ENCODE results near the gene WDFY1.

Gene WDFY1

GRCh38 chr2:223930103-223930976 is 14.8 kb downstream of the WDFY1 start:
- no peak for DNase-seq (ENCODE audit: low spot score)

DNA sequence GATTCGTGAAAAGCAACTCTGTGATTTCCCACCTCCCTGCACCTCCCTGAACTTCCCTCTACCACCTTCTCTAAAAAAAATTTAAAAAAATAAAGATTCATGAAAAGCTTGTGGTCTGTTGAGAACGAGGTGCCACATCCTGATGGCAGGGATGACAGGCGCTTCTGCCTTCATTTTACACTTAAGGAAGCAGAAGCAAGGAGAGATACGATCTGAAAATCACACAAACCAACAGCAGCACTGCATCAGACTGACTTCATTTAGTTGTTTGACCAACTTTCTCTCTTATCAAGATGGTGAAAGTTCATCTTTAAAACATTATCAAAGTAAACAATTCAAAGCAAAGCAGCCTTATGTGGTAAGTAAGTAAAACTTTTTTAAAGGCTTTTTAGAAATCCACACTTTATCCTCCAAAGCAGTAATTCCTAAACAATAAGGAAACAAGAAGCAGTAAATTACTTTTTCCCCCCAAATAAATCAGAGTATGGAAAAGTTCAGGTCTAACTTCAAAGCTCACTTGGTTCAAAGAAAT is 15.5 kb downstream of the WDFY1 start:
- DNase-seq (ENCODE audit: low spot score): no peak

DNA sequence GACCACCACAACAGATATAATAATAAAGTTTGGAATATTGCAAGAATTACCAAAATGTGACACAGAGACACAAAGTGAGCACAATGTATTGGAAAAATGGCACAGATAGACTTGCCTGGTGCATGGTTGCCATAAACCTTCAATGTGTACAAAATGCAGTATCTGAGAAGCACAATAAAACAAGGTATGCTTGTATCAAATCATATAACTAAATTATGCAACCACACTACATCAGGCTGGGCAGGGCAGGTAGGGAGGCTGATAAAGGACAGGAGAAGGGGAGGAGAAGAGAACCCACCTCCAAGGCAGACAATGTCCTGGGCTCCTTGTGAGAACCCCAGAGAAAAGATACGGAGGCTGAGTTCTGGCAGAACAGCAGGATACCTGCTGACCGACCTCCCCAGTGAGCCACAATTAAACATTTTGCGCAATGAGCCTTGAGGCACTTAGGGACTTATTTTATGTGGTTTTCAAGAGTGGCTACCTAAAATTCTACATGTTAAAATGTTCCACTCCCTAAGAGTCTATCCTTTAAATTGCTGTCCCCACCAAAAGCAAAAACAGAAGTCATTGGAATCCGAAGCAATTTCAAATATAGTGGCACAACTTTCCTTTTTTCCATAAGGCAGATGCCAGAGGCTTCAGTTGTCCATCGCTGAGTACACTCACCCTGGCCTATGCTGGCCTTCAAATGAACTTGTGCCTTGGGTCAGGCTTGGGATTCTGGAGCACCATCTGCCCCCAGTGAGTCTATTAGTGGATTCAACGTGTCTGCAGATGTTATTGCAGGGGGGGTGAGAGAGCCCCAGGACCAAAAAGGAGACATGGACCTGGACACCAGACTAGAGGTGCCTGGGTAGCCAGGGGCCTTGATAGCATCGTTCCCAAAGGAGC is 16.8 kb downstream of the WDFY1 start:
- no peak for DNase-seq (ENCODE audit: low spot score)

DNA sequence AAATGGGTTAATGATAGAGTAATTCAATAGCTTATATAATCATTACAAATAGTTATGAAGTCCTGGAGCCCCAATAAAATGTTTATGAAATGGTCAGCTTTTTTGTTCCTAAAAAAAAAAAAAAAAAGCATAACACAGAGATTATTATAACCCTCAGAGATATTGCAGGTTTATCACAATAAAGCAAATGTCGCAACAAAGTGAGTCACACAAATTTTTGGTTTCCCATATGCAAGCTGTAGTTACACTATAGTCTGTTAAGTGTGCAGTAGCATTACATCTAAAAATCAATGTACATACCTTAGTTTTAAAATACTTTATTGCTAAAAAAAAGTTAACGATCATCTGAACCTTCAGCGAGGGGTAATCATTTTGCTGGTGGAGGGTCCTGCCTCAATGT is 20.0 kb downstream of the WDFY1 start:
- DNase-seq (ENCODE audit: low spot score): no peak

GRCh38 chr2:223923976-223924375 is 21.2 kb downstream of the WDFY1 start:
- no peak for DNase-seq (ENCODE audit: low spot score)

DNA sequence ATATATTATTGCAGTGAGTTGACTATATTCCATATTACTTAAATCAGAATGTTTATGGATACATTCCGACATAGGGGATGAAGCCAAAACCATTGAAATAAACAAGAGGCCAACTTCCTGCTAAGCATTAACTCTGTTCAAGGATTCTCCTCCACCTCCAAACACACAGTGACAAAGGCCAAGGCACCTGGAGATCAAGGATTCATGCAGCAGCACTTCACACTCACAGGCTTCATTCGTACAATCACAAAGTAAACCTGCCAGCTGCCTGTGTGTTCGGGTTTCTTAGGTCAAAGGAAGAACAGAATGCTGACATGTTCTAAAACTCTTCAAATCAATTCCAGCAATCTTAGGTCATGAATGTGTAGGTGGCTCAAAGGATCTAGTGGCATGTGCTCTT is 22.8 kb downstream of the WDFY1 start:
- DNase-seq (ENCODE audit: low spot score): no peak

DNA sequence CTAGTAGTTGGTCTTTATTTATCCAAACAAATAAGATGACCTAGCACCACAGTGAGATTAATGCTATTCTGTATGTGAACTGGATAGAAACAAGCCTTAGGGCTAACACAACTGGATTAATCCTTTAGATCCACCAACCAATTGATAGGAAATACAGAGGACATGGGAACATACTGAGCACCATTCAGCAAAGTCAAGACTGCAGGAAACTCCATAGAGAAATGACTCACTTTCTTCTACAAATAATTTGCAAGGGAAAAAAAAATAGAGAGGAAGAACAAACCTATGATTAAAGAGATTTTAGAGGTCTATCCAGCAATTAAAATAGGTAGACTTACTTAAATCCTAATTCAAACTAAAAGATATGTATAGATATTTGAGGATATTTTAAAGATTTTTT is 23.9 kb downstream of the WDFY1 start:
- DNase-seq (ENCODE audit: low spot score): no peak

GRCh38 chr2:223920109-223920508 is 25.0 kb downstream of the WDFY1 start:
- DNase-seq (ENCODE audit: low spot score): no peak

DNA sequence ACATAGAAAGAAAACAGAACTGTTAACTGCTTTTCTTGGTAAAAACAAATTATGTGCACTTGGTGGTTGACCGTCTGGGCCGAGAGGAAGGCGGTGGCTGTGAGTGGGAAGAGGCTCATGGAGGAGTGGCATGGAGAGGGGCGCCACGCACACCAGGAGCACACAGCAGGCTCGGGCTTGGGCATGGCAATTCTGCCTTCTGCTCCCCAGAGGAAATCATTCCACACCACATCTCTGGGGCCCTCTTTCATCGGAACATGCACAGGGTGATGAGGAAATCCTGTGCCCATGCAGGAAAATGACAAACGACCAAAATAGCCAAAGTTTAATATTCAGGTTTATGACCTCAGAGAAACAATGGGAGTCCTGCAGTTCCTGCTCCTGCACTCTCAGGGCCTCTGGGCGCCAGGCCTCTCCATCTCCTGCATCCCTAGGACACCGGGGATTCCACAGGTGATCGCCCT is 26.4 kb downstream of the WDFY1 start:
- no peak for DNase-seq (ENCODE audit: low spot score)

DNA sequence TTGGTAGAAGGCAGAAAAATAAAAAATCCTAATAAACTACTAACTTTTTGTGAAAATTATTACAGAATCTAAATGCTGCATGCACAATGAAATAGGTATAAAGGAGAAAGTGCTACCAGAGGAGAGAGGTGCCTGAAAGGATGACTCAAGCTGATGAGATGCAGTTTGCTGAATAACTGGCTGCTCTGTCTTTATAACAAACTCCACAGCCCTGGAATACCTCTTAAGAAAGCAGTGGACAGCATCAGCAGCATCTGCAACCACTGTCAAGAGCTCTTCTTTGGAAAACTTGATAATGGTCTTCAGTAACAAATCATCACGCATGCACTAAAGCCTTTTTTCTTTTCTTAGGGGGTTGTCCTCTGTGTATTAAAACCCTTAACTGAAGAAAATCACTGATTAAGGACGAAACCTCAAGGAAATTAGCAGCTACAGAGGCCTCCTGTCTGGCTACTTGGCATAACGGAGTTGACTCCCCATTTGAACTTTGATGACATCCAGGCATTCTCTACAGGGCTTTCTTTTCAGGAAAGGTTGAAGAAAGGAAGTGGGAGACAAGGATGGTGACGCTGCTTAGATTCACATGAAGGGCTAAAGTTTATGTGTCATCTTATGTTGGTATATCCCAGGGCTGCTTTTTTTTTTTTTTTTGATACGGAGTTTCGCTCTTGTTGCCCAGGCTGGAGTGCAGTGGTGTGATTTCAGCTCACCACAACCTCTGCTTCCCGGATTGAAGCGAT is 28.8 kb downstream of the WDFY1 start:
- DNase-seq (ENCODE audit: low spot score): no peak

- no peak for DNase-seq (ENCODE audit: low spot score)
Observed at GRCh38 chr2:223915071-223915470, 30.1 kb downstream of the WDFY1 start.

DNA sequence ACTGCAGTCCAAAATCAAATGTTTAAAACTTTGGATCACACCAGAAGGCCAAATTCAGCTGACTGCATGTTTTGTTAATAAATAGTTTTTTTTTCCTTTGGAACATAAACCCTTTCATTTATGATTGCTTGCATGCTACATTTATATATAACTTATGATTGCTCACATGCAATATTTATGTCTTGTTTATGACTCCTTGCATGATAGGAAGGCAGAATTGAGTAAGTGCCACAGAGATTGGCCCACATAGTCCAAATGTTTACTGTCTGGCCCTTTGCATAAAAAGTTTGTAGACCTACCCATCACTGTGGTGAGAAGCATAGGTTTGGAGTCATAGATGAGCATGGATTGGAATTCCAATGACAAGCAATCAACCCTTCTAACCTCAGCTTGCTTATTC is 30.8 kb downstream of the WDFY1 start:
- no peak for DNase-seq (ENCODE audit: low spot score)

DNA sequence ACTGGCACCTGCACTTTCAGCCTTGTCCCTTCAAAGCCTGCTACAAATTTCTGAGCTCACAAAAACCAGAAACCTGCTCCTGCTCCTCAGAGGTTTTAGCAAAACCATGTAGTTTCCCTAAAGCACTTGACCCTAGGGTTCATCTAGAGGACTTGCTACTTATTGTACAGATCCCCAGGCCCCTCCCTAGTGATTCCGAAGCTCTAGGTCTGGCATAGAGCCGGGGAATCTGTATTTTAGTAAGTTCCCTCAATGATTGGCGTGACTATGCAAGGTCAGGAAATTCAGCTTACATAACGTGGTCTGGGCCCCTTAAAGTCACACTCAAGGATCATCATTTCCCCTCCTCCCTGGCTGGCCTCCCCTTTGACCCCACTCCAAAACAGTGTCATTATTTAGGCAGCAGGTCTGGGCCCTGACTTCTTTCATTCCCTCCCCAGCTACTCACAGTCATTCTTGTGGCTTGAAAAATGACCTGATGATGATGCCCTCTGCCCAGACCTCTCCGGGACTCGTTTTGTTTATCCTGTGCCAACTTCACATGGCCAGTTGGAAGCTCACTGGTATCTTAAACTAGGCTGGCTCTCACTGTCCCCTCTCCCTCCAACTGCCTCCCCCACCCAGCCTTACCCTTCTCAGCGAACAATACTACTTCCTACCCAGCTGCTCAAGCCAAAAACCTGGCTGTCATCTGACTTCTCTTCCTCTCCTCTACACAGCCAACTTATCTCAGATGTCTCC is 36.0 kb downstream of the WDFY1 start:
- no peak for DNase-seq (ENCODE audit: low spot score)

DNA sequence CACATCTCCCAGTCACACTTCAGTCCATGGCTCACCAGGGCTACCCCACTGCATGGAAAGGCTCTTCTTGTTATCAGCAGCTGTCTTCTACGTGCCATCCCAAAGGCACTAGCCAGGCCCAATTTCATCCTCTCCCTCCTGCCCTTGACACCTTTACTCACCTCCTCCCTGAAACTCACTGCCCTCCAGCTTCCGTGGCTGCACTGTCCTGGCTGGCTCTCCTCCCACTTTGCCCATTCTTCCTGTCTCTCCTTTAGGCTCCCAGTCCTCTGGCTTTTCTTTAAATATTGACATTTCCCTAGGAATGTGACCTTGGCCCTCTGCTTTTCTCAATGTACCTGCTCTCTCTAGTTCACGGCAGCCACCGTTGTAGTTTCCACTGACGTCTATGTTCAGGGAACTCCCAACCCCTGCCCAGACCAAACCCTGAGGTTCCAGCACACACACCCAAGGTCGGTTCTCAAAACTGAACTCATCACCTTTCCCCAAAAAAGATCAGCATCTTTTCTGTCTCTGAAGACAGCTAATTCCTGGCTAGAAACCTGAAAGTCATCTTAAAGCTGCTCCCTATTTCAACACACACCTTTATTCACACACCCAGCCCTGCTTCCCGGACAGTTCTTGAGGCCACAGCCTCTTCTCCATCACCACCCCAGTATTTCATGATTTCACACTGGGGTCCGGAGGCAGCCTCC is 36.7 kb downstream of the WDFY1 start:
- DNase-seq (ENCODE audit: low spot score): no peak

DNA sequence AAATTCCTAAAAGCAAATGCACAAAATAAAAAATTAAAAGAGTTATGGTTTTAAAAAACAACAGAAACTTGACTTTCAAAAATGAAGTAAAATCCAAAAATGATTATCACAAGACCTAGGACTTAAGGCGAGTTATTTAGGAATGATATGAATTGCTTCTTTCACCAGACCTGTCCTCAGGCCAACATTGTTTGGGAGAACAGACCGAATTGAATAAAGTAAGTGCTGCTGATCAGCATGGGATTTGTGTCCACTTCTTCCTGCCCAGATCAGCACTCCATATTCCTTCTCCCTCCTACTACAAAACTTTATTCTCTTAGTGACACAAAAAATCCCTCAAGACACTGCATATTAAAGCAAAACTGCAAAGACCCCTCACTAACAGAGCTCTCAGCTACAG is 39.1 kb downstream of the WDFY1 start:
- no peak for DNase-seq (ENCODE audit: low spot score)

- DNase-seq (ENCODE audit: low spot score): no peak
Observed at GRCh38 chr2:223901854-223902253, 43.3 kb downstream of the WDFY1 start.

- DNase-seq (ENCODE audit: low spot score): no peak
Observed at GRCh38 chr2:223901311-223901710, 43.8 kb downstream of the WDFY1 start.

GRCh38 chr2:223900531-223900930 is 44.6 kb downstream of the WDFY1 start:
- no peak for DNase-seq (ENCODE audit: low spot score)

DNA sequence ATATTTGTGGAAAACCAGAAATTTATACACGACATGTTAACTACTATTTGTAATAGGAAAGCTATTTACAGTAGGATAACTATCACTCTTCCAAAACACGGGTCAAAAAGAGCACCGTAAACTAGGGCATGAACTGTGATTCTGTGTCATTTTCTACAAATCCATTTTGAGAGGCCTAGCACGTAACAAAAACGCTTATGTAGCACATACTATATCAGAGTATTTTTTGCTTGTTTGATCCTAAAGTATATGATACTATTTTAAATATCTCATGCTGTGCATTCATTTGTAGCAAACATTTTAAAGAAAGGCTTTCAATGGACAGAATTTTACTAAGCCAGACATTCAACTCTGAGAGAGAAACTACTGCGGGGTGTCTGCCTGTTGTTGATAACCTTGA is 45.1 kb downstream of the WDFY1 start:
- DNase-seq (ENCODE audit: low spot score): no peak

DNA sequence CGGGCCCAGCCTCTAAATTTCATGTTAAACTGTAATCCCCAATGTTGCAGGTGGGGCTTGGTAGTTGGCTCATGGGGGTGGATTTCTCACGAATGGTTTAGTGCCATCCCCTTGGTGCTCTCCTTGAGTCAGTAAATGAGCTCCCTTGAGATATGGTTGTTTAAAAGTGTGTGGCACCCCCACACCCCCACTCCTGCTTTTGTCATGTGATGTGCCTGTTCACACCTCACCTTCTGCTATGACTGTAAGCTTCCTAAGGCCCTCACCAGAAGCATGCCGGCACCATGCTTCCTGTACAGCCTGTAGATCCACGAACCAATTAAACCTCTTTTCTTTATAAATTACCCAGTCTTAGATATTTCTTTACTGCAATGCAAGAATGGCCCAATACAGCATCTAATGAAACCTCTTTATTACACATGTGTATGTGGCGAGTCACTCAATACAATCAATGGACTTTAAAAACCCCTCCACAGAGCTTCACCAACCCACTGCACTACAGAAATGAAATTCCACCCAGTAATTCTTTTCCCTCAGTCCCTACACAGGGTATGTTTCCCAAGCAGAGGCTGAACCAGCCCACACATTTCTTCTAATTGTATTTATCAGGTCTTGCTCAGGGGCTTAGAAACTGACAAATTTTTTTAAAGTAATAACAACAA is 47.3 kb downstream of the WDFY1 start:
- no peak for DNase-seq (ENCODE audit: low spot score)

All from SK-N-DZ (cell line).